HG03139 (cell line): Measurements from ENCODE around the gene ZNF14.
"Not testable (repeated sequence)": the region's sequence is repeated elsewhere in the genome, so short reads cannot be mapped to it uniquely, and the experiment has no call there.

Experiments used
- ATAC-seq: cut with Tn5 transposase; IDR thresholded peaks from one replicate; pipeline ENCODE4 v1.9.1; 2021; ENCODE audit not compliant: unreplicated experiment

Gene ZNF14

DNA sequence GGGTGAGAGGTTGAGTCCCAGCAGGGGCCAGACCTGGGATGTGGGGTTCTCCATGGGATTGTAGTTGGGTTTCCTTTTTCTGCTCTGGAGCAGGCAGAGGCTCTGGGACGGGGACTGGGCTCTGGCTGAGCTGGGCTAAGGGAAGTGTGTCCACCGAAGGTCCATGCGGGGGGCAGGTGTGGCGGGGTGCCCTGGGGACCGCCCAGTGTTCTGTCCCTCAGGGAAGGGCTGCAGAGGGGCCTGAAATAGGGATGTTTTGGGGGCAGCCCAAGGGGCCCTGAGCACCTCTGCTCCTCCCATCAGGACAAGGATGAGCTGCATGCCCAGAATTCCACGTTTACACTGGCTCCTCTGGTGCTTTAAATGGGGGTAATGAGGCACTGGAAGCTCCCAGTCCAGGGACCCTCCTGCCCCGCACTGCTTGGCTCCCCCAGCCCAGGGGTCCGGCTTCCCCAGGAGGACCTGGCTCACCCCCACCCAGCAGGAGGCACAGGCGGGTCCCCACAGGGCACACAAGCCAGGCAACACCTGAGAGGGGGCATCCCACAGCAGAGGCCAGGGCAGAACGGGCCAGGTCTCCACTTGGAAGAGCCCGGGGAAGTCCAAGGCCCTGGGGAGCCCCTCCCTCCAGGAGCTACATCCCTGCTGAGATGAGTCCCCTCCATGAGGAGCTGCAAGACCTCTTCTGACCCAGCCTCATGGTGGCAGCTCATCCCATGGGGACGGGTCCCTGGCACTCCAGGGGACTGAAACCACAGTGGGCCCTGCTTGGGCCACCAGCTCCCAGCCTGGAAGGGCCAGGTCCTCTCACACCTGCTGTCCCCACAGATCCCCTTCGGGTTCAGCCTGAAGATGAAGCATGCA is 14.7 kb upstream of the ZNF14 start:
- ATAC-seq, result no peak

GRCh38 chr19:19746286-19747213 is 13.6 kb upstream of the ZNF14 start:
- no peak for ATAC-seq

GRCh38 chr19:19745496-19746285 is 12.8 kb upstream of the ZNF14 start:
- no peak for ATAC-seq

GRCh38 chr19:19744641-19745040 is 11.7 kb upstream of the ZNF14 start:
- ATAC-seq, result no peak

- ATAC-seq, result not testable (repeated sequence)
Observed at GRCh38 chr19:19743921-19744320, 11.0 kb upstream of the ZNF14 start.

DNA sequence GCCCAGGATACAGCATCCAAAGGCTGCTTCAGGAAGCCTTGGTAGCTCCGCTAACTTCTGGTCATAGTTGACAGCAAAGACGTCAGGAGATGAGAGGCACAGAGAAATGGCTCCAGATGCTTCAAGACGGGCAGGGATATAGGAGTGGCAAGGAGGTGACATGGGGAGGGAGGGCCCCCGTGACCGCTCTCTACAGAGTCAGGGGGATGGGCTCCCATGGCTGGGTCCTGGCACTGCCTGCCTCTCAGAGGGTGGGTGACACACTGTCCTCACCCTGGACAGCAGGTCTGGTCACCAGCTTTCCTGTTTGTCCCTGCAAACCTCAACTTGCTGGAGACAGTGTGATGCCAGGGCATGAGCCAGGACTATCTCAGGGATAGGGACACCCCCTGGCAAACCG is 10.3 kb upstream of the ZNF14 start:
- ATAC-seq, result no peak

DNA sequence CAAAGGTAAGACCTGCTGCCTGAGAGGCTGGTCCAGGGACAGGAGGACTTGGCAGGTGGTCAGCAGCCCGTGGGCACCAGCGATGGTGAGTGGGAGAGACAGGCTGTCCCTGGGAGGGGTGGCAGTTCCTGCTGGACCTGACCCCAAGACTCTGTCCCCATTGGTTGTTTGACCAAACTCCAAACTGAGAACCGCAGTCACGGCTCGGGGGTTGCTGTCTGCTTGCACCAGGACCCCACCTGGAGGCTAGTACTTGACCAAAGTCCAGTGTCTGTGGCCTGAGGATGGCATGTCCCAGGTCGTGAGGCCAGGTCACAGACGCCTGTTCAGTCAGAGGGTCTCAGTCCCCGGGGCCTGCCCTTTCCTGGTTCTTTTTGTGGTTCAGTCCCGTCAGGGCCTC is 9.9 kb upstream of the ZNF14 start:
- no peak for ATAC-seq

- ATAC-seq, result no peak
Observed at GRCh38 chr19:19741184-19741583, 8.3 kb upstream of the ZNF14 start.

GRCh38 chr19:19740755-19741154 is 7.8 kb upstream of the ZNF14 start:
- no peak for ATAC-seq

GRCh38 chr19:19738564-19738963 is 5.7 kb upstream of the ZNF14 start:
- ATAC-seq, result no peak

GRCh38 chr19:19737559-19738332 is 4.8 kb upstream of the ZNF14 start:
- ATAC-seq, result no peak

GRCh38 chr19:19721896-19722295 is 11.0 kb downstream of the ZNF14 start:
- no peak for ATAC-seq

GRCh38 chr19:19719798-19720197 is 13.1 kb downstream of the ZNF14 start:
- ATAC-seq, result no peak

DNA sequence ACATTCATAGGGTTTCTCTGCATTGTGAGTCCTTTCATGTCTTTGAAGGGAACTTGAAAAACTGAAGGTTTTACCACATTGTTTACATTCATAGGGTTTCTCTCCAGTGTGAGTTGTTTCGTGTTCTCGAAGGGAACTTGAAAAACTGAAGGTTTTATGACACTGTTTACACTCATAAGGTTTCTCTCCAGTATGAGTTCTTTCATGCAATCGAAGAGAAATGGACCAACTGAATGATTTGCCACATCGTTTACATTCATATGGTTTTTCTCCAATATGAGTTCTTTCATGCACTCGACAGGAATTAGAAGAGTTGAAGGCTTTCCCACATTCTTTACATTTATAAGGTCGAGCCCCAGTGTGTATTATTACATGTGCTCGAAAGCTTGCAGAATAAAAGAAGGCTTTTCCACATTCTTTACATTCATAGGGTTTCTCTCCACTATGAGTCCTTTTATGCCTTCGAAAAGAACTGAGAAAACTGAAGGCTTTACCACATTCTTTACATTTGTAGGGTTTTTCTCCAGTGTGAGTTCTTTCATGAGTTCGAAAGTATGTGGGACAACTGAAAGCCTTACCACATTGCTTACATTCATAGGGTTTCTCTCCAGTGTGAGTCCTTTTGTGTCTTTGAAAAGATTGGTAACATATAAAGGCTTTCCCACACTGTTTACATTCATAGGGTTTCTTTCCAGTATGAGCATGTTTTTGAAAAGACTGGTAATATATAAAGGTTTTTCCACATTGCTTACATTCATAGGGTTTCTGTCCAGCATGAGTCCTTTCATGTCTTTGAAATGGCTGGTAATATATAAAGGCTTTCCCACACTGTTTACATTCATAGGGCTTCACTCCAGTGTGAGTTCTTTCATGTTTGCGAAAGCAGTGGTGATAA is 20.7 kb downstream of the ZNF14 start:
- ATAC-seq, result no peak

- no peak for ATAC-seq
Observed at GRCh38 chr19:19711306-19711933, 21.5 kb downstream of the ZNF14 start.

GRCh38 chr19:19710506-19710905 is 22.4 kb downstream of the ZNF14 start:
- no peak for ATAC-seq

DNA sequence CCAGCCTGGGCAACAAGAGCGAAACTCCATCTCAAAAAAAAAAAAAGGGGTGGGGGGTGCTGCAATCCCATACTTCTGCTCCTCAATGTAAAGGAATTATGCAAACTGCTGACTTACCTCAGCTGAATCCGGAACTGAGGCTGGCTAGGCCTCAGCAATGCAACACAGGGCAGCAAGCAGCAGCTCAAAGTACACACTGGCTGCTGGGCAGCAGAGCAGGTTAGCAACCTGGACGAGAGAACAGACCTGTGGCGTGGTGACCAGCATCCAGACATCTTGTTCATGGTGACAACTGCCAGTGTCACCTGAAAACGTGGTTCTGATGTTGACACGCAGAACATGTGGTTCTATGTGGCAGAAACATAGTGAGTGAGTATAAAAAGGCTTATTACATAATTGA is 28.1 kb downstream of the ZNF14 start:
- ATAC-seq, result no peak

- not testable (repeated sequence) for ATAC-seq
Observed at GRCh38 chr19:19700493-19700892, 32.4 kb downstream of the ZNF14 start.

DNA sequence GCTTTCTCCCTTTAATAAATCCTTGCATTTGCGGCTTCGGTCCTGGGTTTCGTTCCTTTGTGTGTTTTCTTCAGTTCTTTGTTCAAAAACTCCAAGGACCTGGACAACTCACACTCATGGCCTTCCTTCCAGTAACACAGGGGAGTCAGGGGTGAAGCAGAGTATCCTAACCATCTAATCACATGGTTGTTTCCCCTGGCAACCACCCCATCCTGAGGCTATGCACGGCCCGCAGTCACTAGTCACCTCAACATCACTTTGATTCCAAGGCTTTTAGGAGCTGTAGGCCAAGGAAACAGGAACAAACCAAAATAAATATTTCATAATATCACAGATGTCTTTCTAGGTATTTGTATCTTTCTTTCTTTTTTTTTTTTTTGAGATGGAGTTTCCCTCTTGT is 35.3 kb downstream of the ZNF14 start:
- ATAC-seq, result no peak
